NCI-H1436 (cell line): ENCODE results near the gene ADH7.

Experiments
- DNase-seq: peaks from one replicate; lab custom pipeline; 2025; lab: John Stamatoyannopoulos, UW

The ADH7 gene

DNA sequence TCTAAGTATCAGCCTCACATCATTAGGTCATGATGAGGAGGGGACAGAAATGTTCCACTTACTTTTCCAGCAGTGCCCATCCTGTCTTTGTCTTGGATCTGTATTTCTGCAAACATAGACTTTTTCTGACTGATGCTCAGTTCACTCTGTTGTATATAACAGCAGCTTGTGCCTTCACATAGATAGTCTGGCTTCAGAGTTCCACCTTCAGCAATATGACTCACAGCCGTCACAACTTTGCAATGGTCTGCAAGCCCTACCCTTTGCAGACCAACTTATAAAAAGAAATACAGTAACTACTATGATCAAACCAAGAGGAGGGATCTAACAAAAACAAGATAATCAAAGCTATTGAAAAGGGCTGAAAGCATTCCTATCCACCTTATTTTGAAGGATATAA, at the start of gene ADH7:
ADH7 (minus strand) TSS at position 189 of the 400 bp plus-strand sequence; CDS start at position 80, 109 bp downstream.
- no peak for DNase-seq

DNA sequence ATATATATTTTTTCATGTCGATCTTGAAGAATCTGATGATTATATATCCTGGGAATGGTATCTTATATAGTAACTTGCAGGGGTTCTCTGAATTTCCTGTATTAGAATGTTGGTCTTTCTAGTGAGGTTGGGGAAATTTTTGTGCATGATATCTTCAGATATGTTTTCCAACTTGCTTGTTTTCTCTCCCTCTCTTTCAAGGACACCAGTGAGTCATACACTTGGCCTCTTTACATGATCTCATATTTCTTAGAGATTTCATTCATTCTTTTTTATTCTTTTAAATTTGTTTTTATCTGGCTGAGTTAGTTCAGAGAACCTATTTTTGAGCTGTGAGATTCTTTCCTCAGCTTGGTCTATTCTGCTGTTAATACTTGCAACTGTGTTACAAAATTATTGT, 48.5 kb upstream of the ADH7 start:
- no peak for DNase-seq

- DNase-seq: no peak
Observed at GRCh38 chr4:99473131-99473530, 38.0 kb upstream of the ADH7 start.

DNA sequence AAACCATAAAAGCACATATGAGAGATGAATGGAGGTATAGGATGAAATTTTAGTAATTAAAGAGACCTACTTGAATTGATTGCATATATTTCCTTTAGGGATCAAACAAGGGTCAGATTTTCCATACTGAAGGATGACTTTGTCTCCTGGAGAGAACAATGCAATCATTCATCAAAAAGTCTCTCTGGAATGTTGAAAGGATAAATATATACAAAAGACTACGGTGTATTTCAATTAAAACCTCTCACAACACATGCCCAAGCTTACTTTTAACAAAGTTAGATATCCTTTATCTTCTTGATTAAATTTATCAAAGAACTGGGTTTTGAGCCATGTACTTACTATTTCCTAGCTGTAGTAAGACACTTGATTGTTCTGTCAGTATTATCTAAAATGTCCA, 36.8 kb upstream of the ADH7 start:
- DNase-seq: no peak

GRCh38 chr4:99471349-99471748, 36.2 kb upstream of the ADH7 start:
- DNase-seq: no peak

DNA sequence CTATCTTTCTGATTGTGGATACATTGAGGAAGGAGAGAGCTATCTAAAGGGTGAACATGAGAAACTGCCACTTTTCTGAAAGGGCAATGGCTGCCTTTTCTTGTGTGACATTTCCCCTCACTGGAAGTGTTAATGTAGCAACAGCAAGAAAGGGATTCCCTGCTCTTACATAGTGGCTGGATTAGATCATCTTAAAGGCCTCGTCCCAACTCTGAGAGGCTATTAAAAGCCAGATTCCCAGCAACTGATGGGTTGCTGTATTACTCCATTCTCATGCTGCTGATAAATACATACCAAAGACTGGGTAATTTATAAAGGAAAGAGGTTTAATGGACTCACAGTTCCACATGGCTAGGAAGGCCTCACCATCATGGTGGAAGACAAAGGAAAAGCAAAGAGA, 33.7 kb upstream of the ADH7 start:
- DNase-seq: no peak

GRCh38 chr4:99467887-99468286, 32.7 kb upstream of the ADH7 start:
- no peak for DNase-seq

DNA sequence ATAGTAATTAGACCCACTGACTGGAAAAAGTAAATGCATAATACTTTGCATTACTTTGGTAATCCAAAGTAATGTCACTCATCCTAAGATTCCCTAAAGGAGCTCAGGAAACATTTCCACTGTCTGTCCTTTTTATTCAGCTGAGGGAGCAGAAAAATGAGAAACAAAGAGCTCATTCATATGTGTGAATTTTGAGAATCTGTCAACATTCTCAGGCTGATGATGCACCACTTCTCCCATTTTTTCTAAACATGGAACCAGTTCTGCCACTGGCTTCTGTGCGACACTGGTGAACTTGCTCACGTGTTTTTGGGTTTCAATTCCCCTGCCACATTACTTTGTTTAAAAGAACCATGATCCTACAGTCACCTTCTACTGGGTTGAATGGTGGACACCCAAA, 28.4 kb upstream of the ADH7 start:
- DNase-seq: no peak

GRCh38 chr4:99462875-99463464, 27.8 kb upstream of the ADH7 start:
- DNase-seq: peak; percentile 35

DNA sequence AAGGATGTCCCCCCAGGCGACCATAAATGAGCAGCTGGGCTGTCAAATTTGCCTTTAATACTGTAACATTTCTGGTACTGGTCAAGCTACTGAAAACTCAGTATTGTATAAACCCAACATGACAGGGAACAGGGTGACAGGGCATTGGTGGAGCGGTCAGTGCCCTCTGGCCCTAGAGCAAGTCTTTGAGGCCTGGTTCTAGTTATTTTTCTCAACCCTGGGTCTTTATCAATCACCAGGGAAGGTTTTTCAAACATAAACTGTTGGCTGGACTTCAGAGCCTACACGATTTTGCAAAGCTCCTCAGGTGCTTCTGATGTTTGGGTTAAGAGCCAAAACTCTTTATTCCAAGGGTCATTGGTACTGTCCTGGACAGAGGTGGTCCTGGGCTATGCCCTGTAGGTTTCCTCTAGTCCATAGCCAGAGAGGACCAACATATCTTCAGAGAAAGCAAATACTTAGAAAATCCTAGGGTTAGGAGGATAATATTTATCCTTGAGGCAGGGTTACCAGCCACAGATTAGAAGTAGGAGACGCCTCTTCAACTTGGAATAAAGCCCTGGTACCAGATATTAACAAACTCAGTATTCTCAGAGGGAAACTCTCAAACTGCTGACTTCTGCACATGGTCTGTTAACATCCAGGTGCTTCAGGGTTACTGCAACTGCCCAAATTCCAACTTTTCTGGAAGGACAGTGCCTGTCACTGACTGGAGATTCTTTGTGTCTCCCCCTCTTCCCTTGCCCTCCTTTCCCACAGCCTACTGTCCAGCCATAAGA, 26.7 kb upstream of the ADH7 start:
- DNase-seq: no peak

DNA sequence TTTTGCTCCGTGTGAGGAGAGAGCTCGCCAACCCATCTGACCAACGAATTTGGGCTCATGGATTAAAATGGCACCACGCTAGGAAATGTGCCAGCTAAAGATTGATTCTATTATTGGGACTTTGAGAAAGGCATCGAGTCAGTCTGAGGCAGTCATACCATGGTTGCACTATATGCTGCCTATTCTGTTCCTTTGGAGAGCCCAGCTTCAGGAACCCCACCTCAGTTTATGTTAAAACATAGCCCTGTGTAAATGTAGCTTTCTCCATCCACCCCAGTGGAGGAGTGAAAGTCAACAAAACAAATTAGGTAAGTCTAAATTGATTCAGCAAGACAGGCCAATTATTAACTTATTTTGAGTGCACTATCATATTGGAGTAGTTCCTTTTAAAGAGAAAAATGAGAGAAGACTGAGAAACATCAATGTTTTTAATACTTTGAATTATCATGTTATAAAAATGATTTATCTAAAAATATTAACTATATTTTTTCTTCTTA, 24.5 kb upstream of the ADH7 start:
- no peak for DNase-seq

- DNase-seq: no peak
Observed at GRCh38 chr4:99458911-99459447, 23.8 kb upstream of the ADH7 start.

DNA sequence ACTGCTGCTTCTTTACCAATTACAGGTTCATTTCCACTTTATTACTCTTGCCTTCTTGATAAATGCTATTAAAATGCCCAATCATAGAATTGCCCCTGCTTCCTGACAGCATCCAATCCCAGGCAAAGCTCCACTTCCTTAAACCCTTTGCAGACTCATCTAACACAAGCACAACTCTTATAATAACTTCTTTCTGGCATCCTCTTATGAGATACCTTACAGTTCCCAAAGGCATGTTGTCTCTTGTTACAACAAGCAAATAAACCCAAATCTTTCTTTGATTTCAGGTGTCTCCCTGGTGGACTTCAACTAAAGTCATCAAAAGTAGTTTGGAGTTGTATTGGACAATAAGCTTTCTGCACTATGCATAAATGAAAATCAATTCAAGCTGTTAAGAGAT, 22.5 kb upstream of the ADH7 start:
- no peak for DNase-seq

GRCh38 chr4:99457270-99457669, 22.1 kb upstream of the ADH7 start:
- no peak for DNase-seq

GRCh38 chr4:99447513-99447912, 12.4 kb upstream of the ADH7 start:
- no peak for DNase-seq

GRCh38 chr4:99447079-99447478, 11.9 kb upstream of the ADH7 start:
- DNase-seq: no peak

DNA sequence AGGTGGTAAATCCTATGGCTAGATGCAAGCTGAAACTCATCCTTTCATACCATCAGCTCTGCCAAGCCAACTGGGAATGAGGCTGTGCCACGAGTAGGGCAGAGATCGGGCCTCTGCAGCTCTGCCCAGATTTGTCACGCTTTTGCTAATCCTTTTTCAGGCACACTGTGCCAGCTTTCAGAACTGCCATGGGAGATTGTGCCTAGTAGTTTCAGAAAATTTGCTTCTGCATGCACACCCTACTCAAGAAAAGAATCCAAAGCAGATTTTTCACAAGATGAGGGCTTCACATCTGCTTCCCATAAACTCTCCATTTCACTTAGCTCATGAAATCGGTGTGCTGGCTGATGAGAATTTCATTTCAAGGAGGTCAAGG, 3.3 kb upstream of the ADH7 start:
- no peak for DNase-seq

DNA sequence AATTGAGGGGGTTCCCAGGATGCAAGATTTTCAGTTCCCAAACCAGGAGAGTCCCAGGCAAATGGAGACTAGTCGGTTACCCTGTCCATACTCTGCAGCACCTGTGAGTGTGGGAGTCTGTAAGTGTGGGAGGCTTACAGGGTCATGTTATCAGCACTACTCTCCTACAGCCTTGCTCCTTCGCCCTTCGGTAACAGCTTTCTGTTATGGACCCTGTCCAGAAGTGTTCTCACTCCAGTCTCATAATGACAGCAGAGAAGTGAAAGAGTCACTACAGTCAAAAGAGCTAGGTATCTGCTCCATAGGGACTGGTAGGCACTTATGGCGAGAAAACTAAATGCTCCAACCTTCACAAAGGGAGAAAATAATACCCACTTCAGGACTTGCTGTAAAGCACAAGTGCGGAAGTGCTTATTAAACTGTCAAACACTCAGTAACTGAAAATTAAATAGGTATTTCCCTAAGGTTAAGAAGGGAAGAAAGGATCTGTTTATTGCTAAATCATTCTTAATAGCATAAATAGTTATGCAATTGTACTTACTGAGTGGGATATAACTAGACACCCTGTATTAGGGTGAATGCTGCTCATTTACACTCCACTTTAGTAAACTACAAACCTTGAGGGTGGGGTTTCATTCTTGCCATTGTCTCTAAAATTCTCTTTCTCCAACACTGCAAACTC, 2.7 kb upstream of the ADH7 start:
- peak; percentile 69 for DNase-seq

- DNase-seq: no peak
Observed at GRCh38 chr4:99436976-99437722, 2.0 kb upstream of the ADH7 start.

DNA sequence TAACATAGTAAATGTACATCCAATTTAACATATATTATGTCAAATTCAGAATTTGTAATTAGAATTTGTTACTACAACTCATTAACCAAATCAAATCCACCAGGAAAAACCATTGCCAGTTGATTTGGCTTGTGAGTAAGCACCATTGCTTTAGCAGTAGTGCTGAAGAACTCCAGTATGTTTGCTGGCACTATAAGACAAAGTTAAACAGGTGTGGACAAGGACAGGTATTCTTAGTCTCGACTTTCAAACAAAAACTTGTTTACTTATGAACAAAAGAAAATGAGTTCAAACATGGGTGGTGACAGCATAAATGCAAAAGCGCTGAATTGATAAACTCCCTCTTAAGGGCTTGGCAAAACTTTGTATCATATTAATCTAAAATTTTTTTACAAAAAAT, 1.3 kb upstream of the ADH7 start:
- no peak for DNase-seq

- DNase-seq: no peak
Observed at GRCh38 chr4:99430106-99430505, 5.0 kb downstream of the ADH7 start.

- no peak for DNase-seq
Observed at GRCh38 chr4:99417125-99417524, 18.0 kb downstream of the ADH7 start.
